ENCODE data around the gene NEK6.

DNA sequence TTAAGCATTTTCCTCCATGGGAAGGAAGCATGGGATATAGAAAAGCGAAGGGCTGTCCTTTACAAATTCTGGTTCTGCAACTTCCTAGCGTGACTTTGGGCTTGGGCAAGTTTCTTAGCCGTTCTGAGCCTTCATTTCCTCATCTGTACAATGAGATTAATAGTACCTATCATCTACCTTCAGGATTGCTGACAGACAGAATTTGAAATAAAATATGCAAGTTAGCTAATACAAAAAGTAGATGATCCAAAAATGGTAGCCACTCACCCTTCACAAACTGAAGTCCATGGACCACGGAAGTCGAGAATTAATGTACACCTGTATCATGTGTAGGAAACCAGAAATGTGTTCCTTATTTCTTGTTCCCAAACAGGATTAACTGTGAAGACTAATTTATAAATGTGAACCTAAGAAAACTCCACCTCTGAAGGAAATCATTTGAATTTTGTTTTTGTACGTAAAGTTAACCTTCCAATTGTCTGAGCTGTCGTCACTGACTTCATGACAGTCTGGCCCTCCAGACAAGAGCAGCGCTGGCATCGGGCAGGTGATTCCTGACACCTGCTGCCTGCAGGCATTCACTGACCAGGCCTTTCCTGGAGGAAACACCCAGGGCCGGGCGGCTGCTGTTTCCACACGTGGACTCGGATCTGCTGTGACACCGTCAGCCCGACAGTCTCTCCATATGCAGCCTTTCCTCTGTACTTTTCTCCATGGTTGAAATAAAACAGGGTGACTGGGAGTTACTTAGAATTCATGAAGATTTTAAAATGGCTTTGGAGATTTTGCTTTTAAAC lies 94.1 kb downstream of the NEK6 start:
- TF ChIP-seq CTCF (IDR thresholded peaks at IDR 0.05; ENCODE audit: insufficient read depth, low read length) (no peak), POLR2AphosphoS5 (IDR thresholded peaks at IDR 0.05; ENCODE audit: low read depth) (no peak), REST (IDR thresholded peaks at IDR 0.05; ENCODE audit: insufficient replicate concordance, low read depth) (no peak)
